Bronchial smooth muscle cell (primary cell): ENCODE measurements around the gene SETMAR. TPM values are rescaled to one million over a fixed set of nuclear protein-coding genes. Genes with fewer than 3 reads are reported as not detected.

Experiments
- total RNA-seq: library from RNA; depleted of rRNA; stranded (reverse); fragments of >200 nt; gene quantifications from 2 replicates; pipeline ENCODE4 v1.2.1, GENCODE V29; 2014

SETMAR gene
- 11.0 and 11.2 TPM in 2 replicates for total RNA-seq

GRCh38 chr3:4303187-4304123 is at the start of gene SETMAR:
Gene SETMAR (plus strand): TSS chr3:4303369. CDS start chr3:4303371, 2 bp downstream.

Other genes with a start within 250 kb of the SETMAR start
- 53.4 and 60.7 TPM in 2 replicates for gene SUMF1, start 163.9 kb downstream of the SETMAR start, total RNA-seq
- 11.8 and 29.9 TPM in 2 replicates for gene ITPR1, start 190.0 kb downstream of the SETMAR start, total RNA-seq